Smooth muscle cell (in vitro differentiated cells): Measurements from ENCODE around the gene RAB31. TPM values are rescaled to one million over a fixed set of nuclear protein-coding genes. Genes with fewer than 3 reads are reported as not detected.

Source experiments
- DNase-seq: peaks from one replicate; lab custom pipeline; 2025; ENCODE audit not compliant: unreplicated experiment; lab: John Stamatoyannopoulos, UW
- H2AFZ ChIP-seq: fragments of 200-600 bp; sonication (generic); 2 replicates; pipeline ENCODE4 v1.6.0; 2016; ENCODE audit warnings: antibody characterized with exemption, low read depth, mild to moderate bottlenecking
- H3F3A ChIP-seq: fragments of 200-600 bp; sonication (generic); 2 replicates; pipeline ENCODE4 v1.6.0; 2017; ENCODE audit warnings: antibody characterized with exemption, low read depth
- H3K27ac ChIP-seq: fragments of 200-600 bp; sonication (generic); 2 replicates; pipeline ENCODE4 v1.5.1; 2016; ENCODE audit warnings: low read depth, mild to moderate bottlenecking
- H3K27me3 ChIP-seq: fragments of 200-600 bp; sonication (generic); 2 replicates; pipeline ENCODE4 v1.6.1; 2016; ENCODE audit warnings: low read depth, mild to moderate bottlenecking
- H3K36me3 ChIP-seq: fragments of 200-600 bp; sonication (generic); 2 replicates; pipeline ENCODE4 v1.5.1; 2016; ENCODE audit warnings: low read depth
- H3K4me1 ChIP-seq: fragments of 200-600 bp; sonication (generic); 2 replicates; pipeline ENCODE4 v1.5.1; 2016; ENCODE audit warnings: low read depth
- H3K4me2 ChIP-seq: fragments of 200-600 bp; sonication (generic); 2 replicates; pipeline ENCODE4 v1.6.0; 2016; ENCODE audit warnings: mild to moderate bottlenecking
- H3K4me3 ChIP-seq: fragments of 200-600 bp; sonication (generic); 2 replicates; pipeline ENCODE4 v1.5.1; 2016; ENCODE audit warnings: mild to moderate bottlenecking
- H3K79me2 ChIP-seq: fragments of 200-600 bp; sonication (generic); 2 replicates; pipeline ENCODE4 v1.6.0; 2016; ENCODE audit warnings: low read depth, mild to moderate bottlenecking
- H3K9ac ChIP-seq: fragments of 200-600 bp; sonication (generic); 2 replicates; pipeline ENCODE4 v1.6.0; 2016; ENCODE audit warnings: low read depth
- H3K9me3 ChIP-seq: fragments of 200-600 bp; sonication (generic); replicated peaks from 2 replicates; pipeline ENCODE4 v1.5.1; 2016; ENCODE audit warnings: low read depth
- H4K20me1 ChIP-seq: fragments of 200-600 bp; sonication (generic); 2 replicates; pipeline ENCODE4 v1.6.0; 2016; ENCODE audit warnings: low read depth
- CTCF ChIP-seq: fragments of 200-600 bp; sonication (generic); IDR thresholded peaks from 2 replicates; pipeline ENCODE4 v1.5.1; 2017; ENCODE audit warnings: borderline replicate concordance, mild to moderate bottlenecking, antibody characterized with exemption; ENCODE audit not compliant: insufficient read depth, poor library complexity, severe bottlenecking
- WGBS: methylation state at CpG from one replicate; pipeline ENCODE4 v1.1.7; 2016; ENCODE audit warnings: low lambda C conversion rate; 5-methylcytosine and 5-hydroxymethylcytosine counted together
- polyA plus RNA-seq: library from polyadenylated mRNA; unstranded; fragments of >200 nt; fragmentation: Nextera tagmentation; extraction: Ambion mirVana; gene quantifications from 2 replicates; pipeline ENCODE4 v1.2.1, GENCODE V29; 2016
- total RNA-seq: library from RNA; depleted of rRNA; stranded (reverse); fragments of >200 nt; gene quantifications from 2 replicates; pipeline ENCODE4 v1.2.3, GENCODE V29; 2014

Gene RAB31
- total and polyA plus RNA-seq, 2 experiments from 2014 or later, result 116 to 414 TPM

GRCh38 chr18:9697121-9697520, 11.0 kb upstream of the RAB31 start:
- Histone ChIP-seq H4K20me1 (no peaks in the 10 kb centered on the region), H3K9ac (no peak overlapping the region), H3K27me3 (no peaks in the 10 kb centered on the region), H3K9me3 (no peaks in the 10 kb centered on the region), H3K4me2 (no peak overlapping the region), H3K4me1 (peaks cover 7% of the 10 kb centered on the region), H3K36me3 (no peaks in the 10 kb centered on the region), H3F3A (no peaks in the 10 kb centered on the region), H2AFZ (no peak overlapping the region), H3K79me2 (no peaks in the 10 kb centered on the region), H3K4me3 (no peak overlapping the region), H3K27ac (no peak overlapping the region)
- DNase-seq, result no peak
- WGBS, result 95% methylated on average over 9 of the region's 9 CpGs
- no peak for TF ChIP-seq CTCF

- H3F3A ChIP-seq, result no peaks in the 10 kb centered on the region
- WGBS, result 95% methylated on average over 4 of the region's 4 CpGs
- no peaks in the 10 kb centered on the region for H3K9me3 ChIP-seq
- no peak overlapping the region for H3K4me3 ChIP-seq
- no peak overlapping the region for H3K4me2 ChIP-seq
- peaks cover 7% of the 10 kb centered on the region for H3K4me1 ChIP-seq
- no peak overlapping the region for H3K27ac ChIP-seq
- no peak for TF ChIP-seq CTCF
- no peak overlapping the region for H2AFZ ChIP-seq
- no peaks in the 10 kb centered on the region for H4K20me1 ChIP-seq
- no peaks in the 10 kb centered on the region for H3K27me3 ChIP-seq
- no peaks in the 10 kb centered on the region for H3K36me3 ChIP-seq
- H3K79me2 ChIP-seq, result no peaks in the 10 kb centered on the region
- no peak for DNase-seq
- H3K9ac ChIP-seq, result no peak overlapping the region
Measured at GRCh38 chr18:9698497-9698896, 9.6 kb upstream of the RAB31 start.

- Histone ChIP-seq H3K9ac (no peak overlapping the region), H4K20me1 (no peaks in the 10 kb centered on the region), H3K27me3 (no peaks in the 10 kb centered on the region), H3K4me1 (peaks cover 13% of the 10 kb centered on the region), H3K4me2 (peak overlapping the region; percentile 68), H3K79me2 (no peaks in the 10 kb centered on the region), H3K9me3 (no peaks in the 10 kb centered on the region), H3K4me3 (peak overlapping the region; percentile 5), H3K27ac (peak overlapping the region; percentile 9), H3K36me3 (no peaks in the 10 kb centered on the region), H3F3A (no peaks in the 10 kb centered on the region), H2AFZ (no peak overlapping the region)
- DNase-seq, result no peak
- WGBS, result 11% methylated on average over 6 of the region's 6 CpGs
- TF ChIP-seq CTCF, result no peak
Measured at GRCh38 chr18:9700261-9700796, 7.8 kb upstream of the RAB31 start.
